ENCODE measurements around the gene NRDE2.
"Not testable (repeated sequence)": the region's sequence is repeated elsewhere in the genome, so short reads cannot be mapped to it uniquely, and the experiment has no call there.

NRDE2 gene

GRCh38 chr14:90229942-90230341, 101.8 kb downstream of the NRDE2 start:
- intact Hi-C loops (cut with DNase I), result loop anchor here (10.0 kb wide), 1 partner anchor 1185 kb away; no protein-coding TSS in a partner anchor
- DNase-seq, result not testable (repeated sequence)

- no peak for DNase-seq
- intact Hi-C loops (cut with DNase I), result no loop called here
Measured at GRCh38 chr14:90228478-90228877, 103.3 kb downstream of the NRDE2 start.

Data from posterior cingulate gyrus (tissue), 11 donors.